Activated naive CD4-positive, alpha-beta T cell treated with anti-CD3 and anti-CD28 coated beads, Interleukin-2, amount 50 U/mL, for 72 hours (primary cell): ENCODE measurements around the gene SLC37A4. TPM values are rescaled to one million over a fixed set of nuclear protein-coding genes. Genes with fewer than 3 reads are reported as not detected.
"Not testable (repeated sequence)": the region's sequence is repeated elsewhere in the genome, so short reads cannot be mapped to it uniquely, and the experiment has no call there.

ENCODE experiments used
- ATAC-seq, 2 donors: fragments of 150-1000 bp; cut with Tn5 transposase; 2 replicates each; pipeline ENCODE4 v1.10.0; 2021; ENCODE audit warnings: mild to moderate bottlenecking in 2 of 2, moderate library complexity in 2 of 2
- DNase-seq, 2 donors: peaks; one replicate each; pipeline ENCODE4 v3.0.0; 2021 to 2022; ENCODE audit warnings: low spot score in 2 of 2
- H3K27ac Mint-ChIP-seq, 2 donors: one replicate each; pipeline ENCODE4 v1.8.0; 2022; ENCODE audit warnings: mild to moderate bottlenecking in 2 of 2, mixed read lengths in 2 of 2
- H3K36me3 Mint-ChIP-seq, 2 donors: one replicate each; pipeline ENCODE4 v1.8.0; 2022; ENCODE audit warnings: mixed read lengths in 2 of 2
- H3K9me3 Mint-ChIP-seq, 2 donors: one replicate each; pipeline ENCODE4 v1.8.0; 2022; ENCODE audit warnings: mixed read lengths in 2 of 2
- total RNA-seq, 2 donors: library from RNA; stranded (reverse); gene quantifications; one replicate each; pipeline ENCODE4 v1.2.3, GENCODE V29; 2022

Gene SLC37A4
- total RNA-seq, 2 donors from 2014 or later, result 22.3 to 33.4 TPM

GRCh38 chr11:119011476-119012053 is 19.1 kb downstream of the SLC37A4 start:
- Mint-ChIP-seq H3K9me3 (no peaks in the 10 kb centered on the region), H3K36me3 (peaks cover 23 to 30% of the 10 kb centered on the region in 2 donors), H3K27ac (no peak overlapping the region)
- peak in 1 of 2 donors; percentile 30 for ATAC-seq
- no peak for DNase-seq

- DNase-seq, result no peak
- Mint-ChIP-seq H3K9me3 (no peaks in the 10 kb centered on the region), H3K36me3 (peaks cover 6 to 12% of the 10 kb centered on the region in 2 donors), H3K27ac (peak overlapping the region; percentile 41 to 85)
- ATAC-seq, result peak in 1 of 2 donors; percentile 48
Observed at GRCh38 chr11:119006656-119007055, 24.0 kb downstream of the SLC37A4 start.

- no peaks in the 10 kb centered on the region for H3K9me3 Mint-ChIP-seq
- ATAC-seq (no peak), DNase-seq (no peak)
- H3K27ac Mint-ChIP-seq, result no peak overlapping the region
- peaks cover 39 to 47% of the 10 kb centered on the region in 2 donors for H3K36me3 Mint-ChIP-seq
Observed at GRCh38 chr11:119000906-119001305, 29.8 kb downstream of the SLC37A4 start.

- DNase-seq (no peak), ATAC-seq (no peak)
- Mint-ChIP-seq H3K9me3 (no peaks in the 10 kb centered on the region), H3K27ac (peak overlapping the region; percentile 96 to 99), H3K36me3 (peaks cover 41 to 48% of the 10 kb centered on the region in 2 donors)
Observed at GRCh38 chr11:118998822-118999221, 31.9 kb downstream of the SLC37A4 start.

GRCh38 chr11:118998388-118998717 is 32.3 kb downstream of the SLC37A4 start:
- peak overlapping the region; percentile 96 to 99 for H3K27ac Mint-ChIP-seq
- ATAC-seq (peak in 1 of 2 donors; percentile 4), DNase-seq (no peak)
- peaks cover 0 to 4% of the 10 kb centered on the region in 2 donors for H3K9me3 Mint-ChIP-seq
- H3K36me3 Mint-ChIP-seq, result peaks cover 41 to 46% of the 10 kb centered on the region in 2 donors

- Mint-ChIP-seq H3K9me3 (peaks cover 0 to 5% of the 10 kb centered on the region in 2 donors), H3K36me3 (peaks cover 41% of the 10 kb centered on the region in 2 donors), H3K27ac (peak within 1 kb of the TSS; percentile 96 to 99)
- ATAC-seq (peak; percentile 91 to 95), DNase-seq (peak; percentile 97 to 98)
Observed at GRCh38 chr11:118997627-118998387, 32.9 kb downstream of the SLC37A4 start, which contains the start of gene CENATAC. Gene CENATAC (plus strand): TSS chr11:118998138. CDS start chr11:118998198, 60 bp downstream.

- Mint-ChIP-seq H3K36me3 (peaks cover 41 to 43% of the 10 kb centered on the region in 2 donors), H3K9me3 (peaks cover 0 to 5% of the 10 kb centered on the region in 2 donors), H3K27ac (peak overlapping the region; percentile 96 to 99)
- ATAC-seq (peak; percentile 53 to 57), DNase-seq (peak; percentile 44 to 68)
Observed at GRCh38 chr11:118996926-118997626, 33.6 kb downstream of the SLC37A4 start.

- not testable (repeated sequence) for DNase-seq, H3K9me3 Mint-ChIP-seq, H3K27ac Mint-ChIP-seq, ATAC-seq
- peaks cover 8 to 14% of the 10 kb centered on the region in 2 donors for H3K36me3 Mint-ChIP-seq
Observed at GRCh38 chr11:118991486-118992038, 39.1 kb downstream of the SLC37A4 start.

GRCh38 chr11:118988280-118988679 is 42.4 kb downstream of the SLC37A4 start:
- no peak for ATAC-seq
- Mint-ChIP-seq H3K27ac (peak overlapping the region; percentile 26 to 60), H3K36me3 (peaks cover 0 to 7% of the 10 kb centered on the region in 2 donors), H3K9me3 (no peaks in the 10 kb centered on the region)
- DNase-seq, result no peak

- ATAC-seq (no peak), DNase-seq (no peak)
- no peaks in the 10 kb centered on the region for H3K9me3 Mint-ChIP-seq
- H3K27ac Mint-ChIP-seq, result no peak overlapping the region
- H3K36me3 Mint-ChIP-seq, result no peaks in the 10 kb centered on the region
Observed at GRCh38 chr11:118984825-118985224, 45.9 kb downstream of the SLC37A4 start.

- DNase-seq, H3K36me3 Mint-ChIP-seq, H3K27ac Mint-ChIP-seq, H3K9me3 Mint-ChIP-seq, ATAC-seq: not testable (repeated sequence)
Observed at GRCh38 chr11:118984337-118984736, 46.3 kb downstream of the SLC37A4 start.

- H3K27ac Mint-ChIP-seq, result no peak overlapping the region
- no peak for DNase-seq
- no peaks in the 10 kb centered on the region for H3K36me3 Mint-ChIP-seq
- no peak for ATAC-seq
- H3K9me3 Mint-ChIP-seq, result no peaks in the 10 kb centered on the region
Observed at GRCh38 chr11:118980191-118980881, 50.3 kb downstream of the SLC37A4 start.

- no peak for ATAC-seq
- Mint-ChIP-seq H3K27ac (peak overlapping the region in 1 of 2 donors; percentile 83), H3K36me3 (no peaks in the 10 kb centered on the region), H3K9me3 (no peaks in the 10 kb centered on the region)
- no peak for DNase-seq
Observed at GRCh38 chr11:118979434-118979833, 51.2 kb downstream of the SLC37A4 start.

GRCh38 chr11:118975771-118976709 is 54.6 kb downstream of the SLC37A4 start:
- no peak for ATAC-seq
- no peak overlapping the region for H3K27ac Mint-ChIP-seq
- H3K36me3 Mint-ChIP-seq, result no peaks in the 10 kb centered on the region
- no peak for DNase-seq
- no peaks in the 10 kb centered on the region for H3K9me3 Mint-ChIP-seq
